Loucy (cell line): ENCODE results near the gene JTB.

Experiments
- H2AFZ ChIP-seq: fragments of 200-600 bp; sonication (generic); 2 replicates; pipeline ENCODE4 v1.6.0; 2016; ENCODE audit warnings: antibody characterized with exemption, mild to moderate bottlenecking, low read length, moderate library complexity
- H3F3A ChIP-seq: fragments of 200-600 bp; 2 replicates; pipeline ENCODE4 v1.6.0; 2016; ENCODE audit warnings: antibody characterized with exemption, low read depth, mild to moderate bottlenecking
- H3K27me3 ChIP-seq: fragments of 200-600 bp; sonication (generic); 2 replicates; pipeline ENCODE4 v1.6.1; 2014; ENCODE audit warnings: low read length, mild to moderate bottlenecking; ENCODE audit not compliant: insufficient read depth, poor library complexity, severe bottlenecking
- H3K36me3 ChIP-seq: fragments of 200-600 bp; sonication (generic); 2 replicates; pipeline ENCODE4 v1.6.1; 2016; ENCODE audit warnings: low read length; ENCODE audit not compliant: insufficient read depth
- H3K4me1 ChIP-seq: fragments of 200-600 bp; sonication (generic); 2 replicates; pipeline ENCODE4 v1.5.1; 2014; ENCODE audit warnings: low read length, mild to moderate bottlenecking; ENCODE audit not compliant: insufficient read depth, poor library complexity, severe bottlenecking
- H3K4me2 ChIP-seq: fragments of 200-600 bp; sonication (generic); 2 replicates; pipeline ENCODE4 v1.6.0; 2014; ENCODE audit warnings: antibody characterized with exemption, low read length, low read depth, mild to moderate bottlenecking; ENCODE audit not compliant: poor library complexity, severe bottlenecking
- H3K4me3 ChIP-seq: fragments of 200-600 bp; sonication (generic); 2 replicates; pipeline ENCODE4 v1.5.1; 2014; ENCODE audit warnings: low read length, mild to moderate bottlenecking, mixed read lengths; ENCODE audit not compliant: poor library complexity, severe bottlenecking
- H3K79me2 ChIP-seq: fragments of 200-600 bp; sonication (generic); 2 replicates; pipeline ENCODE4 v1.6.1; 2014; ENCODE audit warnings: low read length; ENCODE audit not compliant: insufficient read depth
- H3K9ac ChIP-seq: fragments of 200-600 bp; sonication (generic); 2 replicates; pipeline ENCODE4 v1.6.0; 2014; ENCODE audit warnings: mild to moderate bottlenecking, low read depth, low read length, moderate library complexity; ENCODE audit not compliant: poor library complexity, severe bottlenecking
- H3K9me2 ChIP-seq: fragments of 200-600 bp; sonication (generic); replicated peaks from 2 replicates; pipeline ENCODE4 v1.6.1; 2016; ENCODE audit warnings: low read depth, low read length, mixed read lengths
- H3K9me3 ChIP-seq: fragments of 200-600 bp; sonication (generic); 2 replicates; pipeline ENCODE4 v1.6.1; 2014; ENCODE audit warnings: mild to moderate bottlenecking, antibody characterized with exemption, low read length, low read depth; ENCODE audit not compliant: insufficient read depth
- H4K20me1 ChIP-seq: fragments of 200-600 bp; sonication (generic); 2 replicates; pipeline ENCODE4 v1.6.0; 2014; ENCODE audit warnings: antibody characterized with exemption, low read length, mild to moderate bottlenecking; ENCODE audit not compliant: insufficient read depth, poor library complexity, severe bottlenecking
- EZH2phosphoT487 ChIP-seq: fragments of 200-600 bp; IDR thresholded peaks from 2 replicates; pipeline ENCODE4 v1.6.1; 2018; ENCODE audit warnings: antibody characterized with exemption, mild to moderate bottlenecking, moderate library complexity, borderline replicate concordance
- TF ChIP-seq, protein P1 (sequence below): fragments of 200-600 bp; sonication (generic); conservative IDR thresholded peaks from 2 replicates; pipeline ENCODE4 v1.5.1; 2014; ENCODE audit warnings: mild to moderate bottlenecking, antibody characterized with exemption, low read length

Gene JTB

DNA sequence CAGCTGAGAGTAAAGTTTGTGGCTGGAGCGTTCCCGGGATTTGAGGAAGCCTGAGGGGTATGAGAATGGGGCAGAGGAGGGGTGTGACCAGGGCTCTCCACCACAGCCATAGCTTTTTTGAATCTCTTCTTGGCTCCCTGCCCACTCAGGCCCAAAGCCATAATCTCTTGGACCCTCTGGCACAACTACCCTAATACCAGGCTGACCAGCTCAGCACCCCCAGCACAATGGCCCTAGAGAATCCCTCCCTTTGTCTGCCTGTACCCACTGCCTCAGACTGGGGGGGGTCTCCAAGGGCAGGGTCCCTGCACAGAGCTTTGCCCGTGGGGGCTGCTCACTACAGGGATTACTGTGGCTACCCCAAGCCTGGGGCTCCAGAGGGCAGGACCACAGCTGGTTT is 38.5 kb downstream of the JTB start:
- no peak for TF ChIP-seq EZH2phosphoT487
- TF ChIP-seq, protein P1, sequence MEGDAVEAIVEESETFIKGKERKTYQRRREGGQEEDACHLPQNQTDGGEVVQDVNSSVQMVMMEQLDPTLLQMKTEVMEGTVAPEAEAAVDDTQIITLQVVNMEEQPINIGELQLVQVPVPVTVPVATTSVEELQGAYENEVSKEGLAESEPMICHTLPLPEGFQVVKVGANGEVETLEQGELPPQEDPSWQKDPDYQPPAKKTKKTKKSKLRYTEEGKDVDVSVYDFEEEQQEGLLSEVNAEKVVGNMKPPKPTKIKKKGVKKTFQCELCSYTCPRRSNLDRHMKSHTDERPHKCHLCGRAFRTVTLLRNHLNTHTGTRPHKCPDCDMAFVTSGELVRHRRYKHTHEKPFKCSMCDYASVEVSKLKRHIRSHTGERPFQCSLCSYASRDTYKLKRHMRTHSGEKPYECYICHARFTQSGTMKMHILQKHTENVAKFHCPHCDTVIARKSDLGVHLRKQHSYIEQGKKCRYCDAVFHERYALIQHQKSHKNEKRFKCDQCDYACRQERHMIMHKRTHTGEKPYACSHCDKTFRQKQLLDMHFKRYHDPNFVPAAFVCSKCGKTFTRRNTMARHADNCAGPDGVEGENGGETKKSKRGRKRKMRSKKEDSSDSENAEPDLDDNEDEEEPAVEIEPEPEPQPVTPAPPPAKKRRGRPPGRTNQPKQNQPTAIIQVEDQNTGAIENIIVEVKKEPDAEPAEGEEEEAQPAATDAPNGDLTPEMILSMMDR, result no peak
- Histone ChIP-seq H3K9me2 (no peaks in the 10 kb centered on the region), H4K20me1 (peaks cover 5% of the 10 kb centered on the region), H2AFZ (no peak overlapping the region), H3K4me1 (peaks cover 3% of the 10 kb centered on the region), H3K27me3 (no peaks in the 10 kb centered on the region), H3K9ac (no peak overlapping the region), H3K79me2 (peaks cover 18% of the 10 kb centered on the region), H3F3A (no peaks in the 10 kb centered on the region), H3K9me3 (no peaks in the 10 kb centered on the region), H3K36me3 (peaks cover 54% of the 10 kb centered on the region; the same call in 1 of the 2 replicates), H3K4me2 (no peak overlapping the region), H3K4me3 (no peak overlapping the region)

DNA sequence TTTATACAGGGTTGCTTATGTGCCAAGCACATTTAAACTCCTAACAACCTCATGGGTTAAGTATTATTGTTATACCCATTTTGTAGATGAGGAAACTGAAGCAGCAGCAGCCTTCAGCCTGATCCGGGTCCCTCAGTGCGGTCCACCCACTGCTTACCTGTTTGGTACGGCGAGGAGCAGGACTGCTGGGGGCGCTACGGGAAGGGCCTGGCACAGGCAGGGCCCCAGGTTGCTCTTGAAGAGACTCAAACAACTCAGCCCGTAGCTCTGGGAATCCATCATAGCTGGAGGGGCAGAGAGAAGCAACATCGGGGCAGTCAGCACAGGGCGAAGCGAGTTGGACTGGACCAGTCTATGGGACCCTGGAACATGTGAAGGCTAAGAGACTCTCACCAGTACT is 40.1 kb downstream of the JTB start:
- no peaks in the 10 kb centered on the region for H3F3A ChIP-seq
- peaks cover 56% of the 10 kb centered on the region; the same call in 1 of the 2 replicates for H3K36me3 ChIP-seq
- no peak overlapping the region for H3K9ac ChIP-seq
- H3K79me2 ChIP-seq, result peaks cover 3% of the 10 kb centered on the region; the same call in 1 of the 2 replicates
- no peak overlapping the region for H2AFZ ChIP-seq
- H3K9me3 ChIP-seq, result no peaks in the 10 kb centered on the region
- H3K27me3 ChIP-seq, result no peaks in the 10 kb centered on the region
- H3K9me2 ChIP-seq, result no peaks in the 10 kb centered on the region
- no peak overlapping the region for H3K4me2 ChIP-seq
- TF ChIP-seq EZH2phosphoT487, result no peak
- TF ChIP-seq, protein P1, result no peak
- no peak overlapping the region for H3K4me3 ChIP-seq
- H3K4me1 ChIP-seq, result no peaks in the 10 kb centered on the region
- no peaks in the 10 kb centered on the region for H4K20me1 ChIP-seq

DNA sequence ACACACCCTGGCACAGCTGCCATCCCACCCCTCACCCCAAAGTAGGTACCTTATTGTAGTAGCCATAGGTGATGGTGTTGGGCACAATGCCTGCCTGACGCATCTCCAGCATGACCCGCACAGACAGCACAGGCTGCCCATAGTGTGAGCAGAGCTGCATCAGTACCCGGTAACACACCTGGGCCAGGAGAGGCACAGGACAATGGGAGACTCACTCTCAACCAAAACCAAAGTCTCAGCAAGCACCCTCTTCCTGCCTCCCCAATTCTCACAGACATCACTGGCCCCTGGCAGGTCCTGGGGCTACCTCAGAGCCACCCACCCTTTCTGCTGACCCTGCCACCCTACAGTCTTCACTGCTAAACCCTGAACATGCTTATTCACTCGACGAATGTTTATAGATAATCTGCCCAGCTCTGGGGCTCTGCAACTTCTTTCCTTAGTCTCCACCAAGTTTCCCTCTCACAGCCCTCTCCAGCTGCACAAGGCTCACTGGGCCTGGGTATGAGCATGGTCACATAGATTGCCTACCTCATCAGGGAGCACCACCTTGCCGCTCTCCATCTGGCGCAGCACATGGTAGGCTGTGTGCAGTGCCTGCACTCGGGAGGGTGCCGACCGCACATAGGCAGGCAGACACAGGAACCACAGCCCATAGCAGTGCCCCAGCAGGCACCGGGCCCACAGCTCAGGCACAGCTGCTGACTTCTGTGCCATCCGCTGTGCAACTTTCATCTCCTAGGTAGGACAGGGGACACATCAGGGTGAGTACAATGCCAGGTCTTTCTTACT is 41.3 kb downstream of the JTB start:
- H4K20me1 ChIP-seq, result no peaks in the 10 kb centered on the region
- H3K9ac ChIP-seq, result no peak overlapping the region
- no peaks in the 10 kb centered on the region for H3F3A ChIP-seq
- no peaks in the 10 kb centered on the region for H3K9me3 ChIP-seq
- no peak overlapping the region for H2AFZ ChIP-seq
- H3K4me1 ChIP-seq, result no peaks in the 10 kb centered on the region
- H3K4me2 ChIP-seq, result no peak overlapping the region
- H3K4me3 ChIP-seq, result no peak overlapping the region
- H3K9me2 ChIP-seq, result no peaks in the 10 kb centered on the region
- TF ChIP-seq, protein P1, result no peak
- TF ChIP-seq EZH2phosphoT487, result no peak
- no peaks in the 10 kb centered on the region for H3K79me2 ChIP-seq
- peaks cover 51% of the 10 kb centered on the region; the same call in 1 of the 2 replicates for H3K36me3 ChIP-seq
- H3K27me3 ChIP-seq, result no peaks in the 10 kb centered on the region
